Measurements from ENCODE around the gene CTDSPL2. TPM values are rescaled to one million over a fixed set of nuclear protein-coding genes. Genes with fewer than 3 reads are reported as not detected.
A peak's percentile ranks its signal among the peaks of the same experiment; 100 is the strongest.

The CTDSPL2 gene
- total and polyA plus RNA-seq, 2 of the 4 experiments (the other 2 are of a cell fraction), result 17.3 to 47.3 TPM

- TF ChIP-seq BHLHE40 (IDR thresholded peaks at IDR 0.05; ENCODE audit: low read depth, low read length), result no peak
Measured at GRCh38 chr15:44541282-44541958, 114.0 kb downstream of the CTDSPL2 start (continued).

- ChIA-PET CTCF (no interaction called here), POLR2A (ENCODE audit: unreplicated experiment) (no interaction called here)
- Histone ChIP-seq H4K5ac (ENCODE audit: low read depth, low read length) (no peak overlapping the region), H3K4me3 (ENCODE audit: insufficient read depth, low read depth, low read length) (no peak overlapping the region), H3K36me3 (ENCODE audit: control insufficient read depth, insufficient read depth, low read length) (peaks cover 6% of the 10 kb centered on the region), H3K79me1 (ENCODE audit: low read depth in 1 of 2, low read length in 2 of 2) (peaks cover 9 to 46% of the 10 kb centered on the region in 2 experiments; a peak in 3 of 4 replicates), H2AK5ac (ENCODE audit: low read depth, low read length) (no peak overlapping the region), H2AFZ (replicated peaks; ENCODE audit: low read length, poor library complexity) (no peak overlapping the region), H2BK120ac (ENCODE audit: low read depth, low read length) (no peak overlapping the region), H4K20me1 (ENCODE audit: insufficient read depth, low read length) (peaks cover 46% of the 10 kb centered on the region), H3K9me1 (ENCODE audit: insufficient read depth, low read length) (peaks cover 11% of the 10 kb centered on the region; the same call in 1 of the 2 replicates), H4K91ac (ENCODE audit: insufficient read depth, low read depth, low read length) (no peak overlapping the region), H3K27ac (ENCODE audit: insufficient read depth, low read length) (no peak overlapping the region), H2BK20ac (ENCODE audit: low read depth, low read length) (no peak overlapping the region), H3K4me1 (ENCODE audit: control insufficient read depth, insufficient read depth, low read length) (peaks cover 18% of the 10 kb centered on the region), H2BK15ac (ENCODE audit: low read depth, low read length) (no peak overlapping the region), H3K56ac (ENCODE audit: extremely low read depth, insufficient read depth, low read length) (no peak overlapping the region), H4K8ac (ENCODE audit: low read depth in 2 of 2, low read length in 2 of 2) (no peak overlapping the region), H3K9me3 (ENCODE audit: control insufficient read depth, insufficient read depth, low read length) (no peaks in the 10 kb centered on the region), H2BK5ac (ENCODE audit: low read depth, low read length, poor library complexity, severe bottlenecking) (peak overlapping the region; percentile 90), H3K14ac (replicated peaks; ENCODE audit: low read depth, low read length) (no peak overlapping the region), H3K9ac (ENCODE audit: low read depth, low read length) (no peak overlapping the region), H3K18ac (ENCODE audit: low read depth, low read length) (no peak overlapping the region), H2AK9ac (replicated peaks; ENCODE audit: low read depth, low read length, poor library complexity) (no peak overlapping the region), H3K4ac (ENCODE audit: low read depth, low read length) (no peak overlapping the region), H3K23ac (ENCODE audit: low read depth, low read length) (no peak overlapping the region), H3K4me2 (ENCODE audit: low read depth, low read length) (peak overlapping the region; percentile 86; the same call in 1 of the 2 replicates), H3K27me3 (ENCODE audit: control insufficient read depth, insufficient read depth, low read length) (no peaks in the 10 kb centered on the region)
- dilution Hi-C loops (cut with HindIII; ENCODE audit: low sequenced_read_pairs, unreplicated experiment) (no loop called here), intact Hi-C loops (cut with micrococcal nuclease) (no loop called here), in situ Hi-C loops (cut with MboI; ENCODE audit: low sequenced_read_pairs) (no loop called here)
- DNase-seq (no peak), ATAC-seq (ENCODE audit: low read depth) (no peak; the same call in 1 of the 2 replicates)
- BruUV-seq (replicated peaks), result no TSS peak
- TF ChIP-seq CTCF (conservative IDR thresholded peaks at IDR 0.05; ENCODE audit: low read depth, low read length) (no peak), ELK1 (IDR thresholded peaks at IDR 0.05; ENCODE audit: borderline replicate concordance, low read depth, low read length) (no peak), RCOR1 (IDR thresholded peaks at IDR 0.05; ENCODE audit: insufficient replicate concordance, low read length) (no peak), CHD1 (IDR thresholded peaks at IDR 0.05; ENCODE audit: low read depth, low read length) (no peak), RFX5 (IDR thresholded peaks at IDR 0.05; ENCODE audit: low read depth, low read length) (no peak), SMC3 (IDR thresholded peaks at IDR 0.05; ENCODE audit: low read depth, low read length) (no peak), FOS (IDR thresholded peaks at IDR 0.05; ENCODE audit: low read depth, low read length) (no peak), MXI1 (IDR thresholded peaks at IDR 0.05; ENCODE audit: borderline replicate concordance, low read depth, low read length) (no peak), USF2 (IDR thresholded peaks at IDR 0.05; ENCODE audit: low read depth, low read length) (no peak), NFE2L2 (IDR thresholded peaks at IDR 0.05; ENCODE audit: low read depth, low read length) (no peak), MAFK (IDR thresholded peaks at IDR 0.05; ENCODE audit: low read depth, low read length) (no peak), RAD21 (IDR thresholded peaks at IDR 0.05; ENCODE audit: low read length) (no peak), POLR2A (IDR thresholded peaks at IDR 0.05; ENCODE audit: low read depth, low read length) (no peak), BHLHE40 (IDR thresholded peaks at IDR 0.05; ENCODE audit: low read depth, low read length) (no peak)
Measured at GRCh38 chr15:44542596-44542995, 115.2 kb downstream of the CTDSPL2 start.

Data from IMR-90 (cell line).